AML-193 (cell line): Measurements from ENCODE around the gene LRRC26.

Source experiments
- DNase-seq, 2 experiments: peaks; one replicate each; lab custom pipeline; 2025; lab: John Stamatoyannopoulos, UW

Gene LRRC26

DNA sequence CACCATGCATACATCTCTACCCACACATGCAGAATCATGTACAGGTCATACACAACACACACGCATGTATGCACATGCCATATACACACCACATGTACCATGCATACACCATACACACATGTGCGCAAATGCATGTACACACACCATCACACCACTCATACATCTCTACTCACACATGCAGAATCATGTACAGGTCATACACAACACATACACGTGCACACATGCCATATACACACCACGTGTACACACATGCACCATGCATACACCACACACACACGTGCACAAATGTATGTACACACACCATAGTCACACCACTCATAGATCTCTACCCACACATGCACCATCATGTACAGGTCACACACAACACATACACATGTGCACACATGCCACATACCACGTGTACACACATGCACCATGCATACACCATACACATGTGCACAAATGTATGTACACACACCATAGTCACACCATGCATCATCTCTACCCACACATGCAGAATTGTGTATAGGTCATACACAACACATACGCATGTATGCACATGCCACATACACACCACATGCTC lies 16.9 kb downstream of the LRRC26 start:
- no peak for DNase-seq

- no peak for DNase-seq
Observed at GRCh38 chr9:137150617-137151457, 19.0 kb downstream of the LRRC26 start.

DNA sequence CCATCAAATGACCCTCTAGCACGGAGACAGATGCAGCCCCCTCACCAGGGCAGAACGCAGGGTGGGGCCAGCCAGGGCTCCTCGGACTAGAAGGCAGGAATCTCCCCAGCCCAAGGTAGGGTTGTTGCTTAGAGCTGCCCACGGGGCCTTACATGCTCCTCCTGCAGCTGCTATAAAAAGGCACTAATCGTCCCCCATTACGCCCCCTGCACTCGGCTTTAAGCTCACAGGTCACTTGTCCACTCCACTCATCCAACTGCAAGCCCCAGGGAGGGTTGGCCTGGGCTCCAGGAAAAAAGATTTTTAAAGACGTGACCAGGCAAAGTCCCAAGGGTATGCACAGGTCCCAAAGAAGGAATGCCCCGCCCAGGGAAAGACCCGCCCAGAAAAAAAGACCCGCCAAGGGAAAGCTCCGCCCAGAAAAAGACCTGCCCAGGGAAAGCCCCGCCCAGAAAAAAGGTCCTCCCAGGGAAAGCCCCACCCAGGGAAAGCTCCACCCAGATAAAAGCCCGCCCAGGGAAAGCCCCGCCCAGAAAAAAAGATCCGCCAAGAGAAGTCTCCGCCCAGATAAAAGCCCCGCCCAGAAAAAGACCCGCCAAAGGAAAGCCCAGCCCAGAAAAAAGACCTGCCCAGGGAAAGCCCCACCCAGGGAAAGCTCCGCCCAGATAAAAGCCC lies 19.8 kb downstream of the LRRC26 start:
- no peak for DNase-seq

- no peak for DNase-seq
Observed at GRCh38 chr9:137149363-137149762, 20.5 kb downstream of the LRRC26 start.

DNA sequence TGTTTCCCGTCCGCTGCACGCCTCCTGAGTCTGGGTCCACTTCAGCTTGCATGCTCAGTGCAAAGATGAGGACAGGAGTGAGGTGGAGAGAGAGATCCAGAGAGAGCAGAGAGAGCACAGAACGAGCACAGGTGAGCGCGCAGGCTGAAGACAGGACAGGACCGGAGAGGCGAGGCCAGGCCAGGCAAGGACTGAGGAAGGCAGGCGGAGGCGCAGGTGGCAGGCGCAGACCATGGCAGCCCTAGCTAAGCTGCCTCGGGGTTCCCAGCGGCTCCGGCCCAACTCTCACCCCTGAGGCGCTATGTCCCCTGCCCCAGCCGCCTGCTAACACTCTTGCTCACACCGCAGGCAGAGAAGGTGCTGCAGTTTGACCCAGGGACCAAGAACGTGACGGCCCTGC lies 21.2 kb downstream of the LRRC26 start:
- no peak for DNase-seq

GRCh38 chr9:137148242-137148641 lies 21.6 kb downstream of the LRRC26 start:
- DNase-seq, result no peak

GRCh38 chr9:137147793-137148160 lies 22.1 kb downstream of the LRRC26 start:
- DNase-seq, result no peak

GRCh38 chr9:137147091-137147792 lies 22.6 kb downstream of the LRRC26 start:
- no peak for DNase-seq

DNA sequence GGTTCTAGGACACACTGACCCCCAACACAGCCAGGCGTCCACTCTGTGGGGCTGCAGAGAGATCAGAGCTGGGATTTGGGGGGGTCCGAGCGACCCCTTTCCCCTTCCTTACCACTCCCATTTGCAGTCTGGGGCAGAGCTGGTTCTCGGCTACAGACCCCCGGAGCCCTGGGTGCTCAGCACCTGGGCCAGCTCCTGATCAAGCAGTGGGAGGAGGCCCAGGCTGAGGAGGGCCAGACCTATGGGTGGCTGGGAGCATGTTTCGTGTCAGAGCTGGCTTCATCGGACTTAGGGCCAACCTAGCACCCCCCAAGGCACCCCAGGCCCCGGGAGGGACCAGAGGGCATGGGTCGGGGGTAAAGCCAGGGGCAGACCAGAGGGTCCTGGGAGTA lies 23.3 kb downstream of the LRRC26 start:
- DNase-seq, result no peak

GRCh38 chr9:137145731-137146526 lies 23.9 kb downstream of the LRRC26 start:
- no peak for DNase-seq

DNA sequence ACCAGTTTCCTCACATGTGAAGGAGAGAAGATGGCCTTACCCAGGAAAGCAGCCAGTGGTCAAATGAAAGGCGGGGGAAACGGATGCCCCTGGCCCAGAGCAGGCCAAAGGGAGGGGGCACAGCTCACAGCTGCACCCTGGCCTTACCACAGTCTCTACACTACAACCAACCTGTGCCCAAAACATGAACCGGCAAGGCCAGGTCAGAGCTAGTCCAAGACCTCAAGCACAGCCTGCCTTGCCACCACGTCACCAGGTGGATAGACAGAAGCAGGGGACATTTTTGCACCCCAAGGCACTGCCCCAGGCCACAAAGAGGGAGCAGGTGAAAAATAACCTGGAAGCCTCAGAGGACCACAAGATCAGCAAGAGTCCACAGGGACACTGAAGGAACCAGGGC lies 26.4 kb downstream of the LRRC26 start:
- no peak for DNase-seq

DNA sequence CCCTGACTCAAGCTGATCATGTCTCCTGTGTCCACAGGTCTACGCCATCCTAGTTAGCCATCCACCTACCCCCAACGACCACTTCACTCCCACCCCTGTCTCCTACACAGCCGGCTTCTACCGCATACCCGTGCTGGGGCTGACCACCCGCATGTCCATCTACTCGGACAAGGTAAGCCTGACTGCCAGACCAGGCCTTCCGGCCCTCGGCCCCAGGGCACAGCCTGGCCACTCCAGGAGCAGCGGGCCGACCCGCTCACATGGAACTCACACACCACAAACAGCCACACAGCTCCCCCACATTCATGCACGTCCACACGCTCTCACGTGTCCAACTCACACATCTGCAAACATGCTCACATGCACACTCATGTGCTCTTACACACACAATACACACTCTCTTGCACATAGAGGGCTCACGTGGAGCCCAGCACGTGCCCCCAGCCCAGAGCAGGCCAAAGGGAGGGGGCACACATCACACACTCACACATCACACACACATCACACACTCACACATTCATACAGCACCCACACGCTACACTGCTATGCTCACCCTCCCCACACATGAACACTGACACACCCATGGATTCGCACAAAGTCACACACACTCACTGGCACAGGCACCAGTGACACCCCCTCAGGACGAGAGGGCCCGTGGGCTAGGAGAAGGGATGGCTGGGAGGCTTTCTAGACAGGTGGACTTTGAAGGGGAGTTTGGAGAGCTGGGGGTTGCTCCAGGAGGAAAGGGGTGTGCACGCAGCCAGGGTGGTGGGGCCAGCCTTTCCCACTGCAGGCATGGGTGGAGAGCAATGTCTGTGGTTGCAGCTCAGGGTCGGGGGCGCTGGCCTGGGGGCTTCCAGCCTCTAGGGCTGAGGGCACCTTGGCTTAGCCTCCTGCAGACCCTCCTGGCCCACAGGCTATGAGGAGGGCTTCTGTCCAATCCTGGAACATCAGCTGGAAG lies 27.6 kb downstream of the LRRC26 start:
- DNase-seq, result no peak

DNA sequence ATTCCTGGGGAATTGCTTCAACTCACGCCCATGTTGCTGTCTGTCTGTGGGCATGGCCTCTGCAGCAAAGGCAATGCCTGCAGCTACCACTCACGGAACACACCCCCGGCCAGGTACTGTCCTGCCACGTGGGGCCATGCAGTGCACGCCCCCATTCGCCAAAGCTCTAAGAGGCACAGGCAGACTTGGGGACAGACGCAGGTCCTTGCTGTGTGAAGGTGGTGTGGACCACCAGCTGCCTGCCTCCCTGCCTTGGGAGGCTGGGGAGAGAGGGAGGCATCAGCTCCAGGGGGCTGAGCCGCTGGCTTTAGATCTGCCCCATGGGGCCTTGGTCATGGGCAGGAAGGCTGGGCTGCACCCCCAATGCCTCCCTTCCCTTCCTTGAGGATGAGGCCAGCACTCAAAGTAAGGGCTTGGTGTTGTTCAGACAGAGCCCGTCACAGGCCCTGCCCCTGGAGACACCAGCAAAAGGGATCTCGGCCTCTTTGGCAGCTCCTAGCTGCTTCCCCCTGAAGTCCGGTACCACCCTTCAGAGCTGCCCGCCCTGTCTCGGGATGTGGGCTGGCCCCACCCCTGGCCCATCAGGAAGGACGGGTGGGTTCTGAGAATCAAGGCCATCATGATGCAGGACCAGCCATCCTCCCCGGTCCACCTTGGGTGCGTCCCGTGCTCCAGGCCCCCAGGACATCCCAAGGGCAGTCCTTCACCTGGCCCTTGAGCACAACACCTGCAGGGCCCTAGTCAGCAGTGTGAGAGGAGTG lies 28.6 kb downstream of the LRRC26 start:
- DNase-seq, result no peak

GRCh38 chr9:137140151-137141012 lies 29.5 kb downstream of the LRRC26 start:
- no peak for DNase-seq

DNA sequence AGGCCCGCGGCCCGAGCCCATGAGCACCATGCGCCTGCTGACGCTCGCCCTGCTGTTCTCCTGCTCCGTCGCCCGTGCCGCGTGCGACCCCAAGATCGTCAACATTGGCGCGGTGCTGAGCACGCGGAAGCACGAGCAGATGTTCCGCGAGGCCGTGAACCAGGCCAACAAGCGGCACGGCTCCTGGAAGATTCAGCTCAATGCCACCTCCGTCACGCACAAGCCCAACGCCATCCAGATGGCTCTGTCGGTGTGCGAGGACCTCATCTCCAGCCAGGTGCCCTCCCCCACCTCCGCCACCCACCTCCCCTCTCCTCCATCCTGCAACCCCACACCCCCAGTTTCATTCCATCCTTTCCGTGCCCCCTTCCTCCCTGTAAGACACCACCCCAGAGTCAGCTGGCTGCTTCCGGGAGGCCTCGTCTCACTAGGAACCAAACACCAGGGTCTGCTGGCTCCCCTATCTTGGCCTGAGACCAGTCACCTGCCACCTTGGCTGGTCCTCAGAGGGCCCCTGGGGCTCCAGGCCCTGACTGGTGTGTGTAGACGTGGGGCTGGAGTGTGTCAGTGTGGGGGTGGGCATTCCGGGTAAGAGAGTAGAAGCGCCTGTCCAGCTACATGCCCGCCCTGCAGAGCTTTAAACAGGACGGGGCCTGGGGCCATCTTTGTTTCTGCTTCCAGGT lies 30.2 kb downstream of the LRRC26 start:
- DNase-seq, result no peak

GRCh38 chr9:137138722-137139467 lies 31.0 kb downstream of the LRRC26 start, which contains the start of gene GRIN1:
TSS of gene GRIN1 (plus strand) at chr9:137139154. CDS start at chr9:137139487, 333 bp downstream.
- DNase-seq, result no peak

- no peak for DNase-seq
Observed at GRCh38 chr9:137138058-137138721, 31.7 kb downstream of the LRRC26 start.
